ENCODE measurements around the gene ADGRD1.

ADGRD1 gene

GRCh38 chr12:131090274-131091210 lies 136.8 kb downstream of the ADGRD1 start:
- Histone ChIP-seq H3K27me3 (ENCODE audit: control insufficient read depth, insufficient read depth, low read length, poor library complexity, severe bottlenecking) (no peaks in the 10 kb centered on the region), H3K4me1 (ENCODE audit: control insufficient read depth, insufficient read depth, low read length) (no peaks in the 10 kb centered on the region), H3K9me3 (ENCODE audit: control insufficient read depth, low read length) (no peaks in the 10 kb centered on the region), H3K4me3 (ENCODE audit: insufficient read depth, low read depth, low read length) (no peak overlapping the region), H3K27ac (ENCODE audit: insufficient read depth, low read depth, low read length, poor library complexity, severe bottlenecking) (no peak overlapping the region), H3K36me3 (ENCODE audit: control insufficient read depth, insufficient read depth, low read length) (no peaks in the 10 kb centered on the region)
- 92 to 93% methylated on average over 14 of the region's 14 CpGs for WGBS, 2 experiments

GRCh38 chr12:131091413-131091975 lies 137.8 kb downstream of the ADGRD1 start:
- no peaks in the 10 kb centered on the region for H3K36me3 ChIP-seq (ENCODE audit: control insufficient read depth, insufficient read depth, low read length)
- H3K9me3 ChIP-seq (ENCODE audit: control insufficient read depth, low read length): no peaks in the 10 kb centered on the region
- H3K27ac ChIP-seq (ENCODE audit: insufficient read depth, low read depth, low read length, poor library complexity, severe bottlenecking): no peak overlapping the region
- 94 to 96% methylated on average over 13 of the region's 13 CpGs for WGBS, 2 experiments
- no peaks in the 10 kb centered on the region for H3K4me1 ChIP-seq (ENCODE audit: control insufficient read depth, insufficient read depth, low read length)
- no peaks in the 10 kb centered on the region for H3K27me3 ChIP-seq (ENCODE audit: control insufficient read depth, insufficient read depth, low read length, poor library complexity, severe bottlenecking)
- H3K4me3 ChIP-seq (ENCODE audit: insufficient read depth, low read depth, low read length): no peak overlapping the region

GRCh38 chr12:131091976-131092691 lies 138.4 kb downstream of the ADGRD1 start:
- Histone ChIP-seq H3K9me3 (ENCODE audit: control insufficient read depth, low read length) (no peaks in the 10 kb centered on the region), H3K27me3 (ENCODE audit: control insufficient read depth, insufficient read depth, low read length, poor library complexity, severe bottlenecking) (no peaks in the 10 kb centered on the region), H3K27ac (ENCODE audit: insufficient read depth, low read depth, low read length, poor library complexity, severe bottlenecking) (no peak overlapping the region), H3K4me3 (ENCODE audit: insufficient read depth, low read depth, low read length) (no peak overlapping the region), H3K36me3 (ENCODE audit: control insufficient read depth, insufficient read depth, low read length) (no peaks in the 10 kb centered on the region), H3K4me1 (ENCODE audit: control insufficient read depth, insufficient read depth, low read length) (no peaks in the 10 kb centered on the region)
- 89 to 90% methylated on average over 18 of the region's 18 CpGs for WGBS, 2 experiments

GRCh38 chr12:131092901-131093603 lies 139.3 kb downstream of the ADGRD1 start:
- H3K27me3 ChIP-seq (ENCODE audit: control insufficient read depth, insufficient read depth, low read length, poor library complexity, severe bottlenecking): no peaks in the 10 kb centered on the region
- H3K27ac ChIP-seq (ENCODE audit: insufficient read depth, low read depth, low read length, poor library complexity, severe bottlenecking): no peak overlapping the region
- H3K4me1 ChIP-seq (ENCODE audit: control insufficient read depth, insufficient read depth, low read length): no peaks in the 10 kb centered on the region
- no peaks in the 10 kb centered on the region for H3K36me3 ChIP-seq (ENCODE audit: control insufficient read depth, insufficient read depth, low read length)
- no peaks in the 10 kb centered on the region for H3K9me3 ChIP-seq (ENCODE audit: control insufficient read depth, low read length)
- WGBS, 2 experiments: 93 to 94% methylated on average over 21 of the region's 21 CpGs
- H3K4me3 ChIP-seq (ENCODE audit: insufficient read depth, low read depth, low read length): no peak overlapping the region

GRCh38 chr12:131093604-131093955 lies 139.9 kb downstream of the ADGRD1 start:
- Histone ChIP-seq H3K27ac (ENCODE audit: insufficient read depth, low read depth, low read length, poor library complexity, severe bottlenecking) (no peak overlapping the region), H3K27me3 (ENCODE audit: control insufficient read depth, insufficient read depth, low read length, poor library complexity, severe bottlenecking) (no peaks in the 10 kb centered on the region)
- 93 to 95% methylated on average over 5 of the region's 5 CpGs for WGBS, 2 experiments

GRCh38 chr12:131093971-131094830 lies 140.5 kb downstream of the ADGRD1 start:
- Histone ChIP-seq H3K4me3 (ENCODE audit: insufficient read depth, low read depth, low read length) (no peak overlapping the region), H3K36me3 (ENCODE audit: control insufficient read depth, insufficient read depth, low read length) (no peaks in the 10 kb centered on the region), H3K27me3 (ENCODE audit: control insufficient read depth, insufficient read depth, low read length, poor library complexity, severe bottlenecking) (no peaks in the 10 kb centered on the region), H3K27ac (ENCODE audit: insufficient read depth, low read depth, low read length, poor library complexity, severe bottlenecking) (no peak overlapping the region), H3K9me3 (ENCODE audit: control insufficient read depth, low read length) (no peaks in the 10 kb centered on the region), H3K4me1 (ENCODE audit: control insufficient read depth, insufficient read depth, low read length) (no peaks in the 10 kb centered on the region)
- 87 to 93% methylated on average over 11 of the region's 11 CpGs for WGBS, 2 experiments

More at GRCh38 chr12:131093604-131093955, 139.9 kb downstream of the ADGRD1 start:
- H3K36me3 ChIP-seq (ENCODE audit: control insufficient read depth, insufficient read depth, low read length): no peaks in the 10 kb centered on the region
- H3K4me1 ChIP-seq (ENCODE audit: control insufficient read depth, insufficient read depth, low read length): no peaks in the 10 kb centered on the region
- H3K4me3 ChIP-seq (ENCODE audit: insufficient read depth, low read depth, low read length): no peak overlapping the region
- no peaks in the 10 kb centered on the region for H3K9me3 ChIP-seq (ENCODE audit: control insufficient read depth, low read length)

- no peaks in the 10 kb centered on the region for H3K27me3 ChIP-seq (ENCODE audit: control insufficient read depth, insufficient read depth, low read length, poor library complexity, severe bottlenecking)
- no peaks in the 10 kb centered on the region for H3K9me3 ChIP-seq (ENCODE audit: control insufficient read depth, low read length)
- H3K4me3 ChIP-seq (ENCODE audit: insufficient read depth, low read depth, low read length): no peak overlapping the region
- H3K36me3 ChIP-seq (ENCODE audit: control insufficient read depth, insufficient read depth, low read length): no peaks in the 10 kb centered on the region
- H3K4me1 ChIP-seq (ENCODE audit: control insufficient read depth, insufficient read depth, low read length): no peaks in the 10 kb centered on the region
- 89 to 94% methylated on average over 24 to 25 of the region's 25 CpGs for WGBS, 2 experiments
- H3K27ac ChIP-seq (ENCODE audit: insufficient read depth, low read depth, low read length, poor library complexity, severe bottlenecking): no peak overlapping the region
Observed at GRCh38 chr12:131094831-131095805, 141.4 kb downstream of the ADGRD1 start.

- no peak overlapping the region for H3K27ac ChIP-seq (ENCODE audit: insufficient read depth, low read depth, low read length, poor library complexity, severe bottlenecking)
- H3K9me3 ChIP-seq (ENCODE audit: control insufficient read depth, low read length): no peaks in the 10 kb centered on the region
- WGBS, 2 experiments: 91% methylated on average over 26 of the region's 26 CpGs
- H3K27me3 ChIP-seq (ENCODE audit: control insufficient read depth, insufficient read depth, low read length, poor library complexity, severe bottlenecking): no peaks in the 10 kb centered on the region
- no peaks in the 10 kb centered on the region for H3K4me1 ChIP-seq (ENCODE audit: control insufficient read depth, insufficient read depth, low read length)
- no peaks in the 10 kb centered on the region for H3K36me3 ChIP-seq (ENCODE audit: control insufficient read depth, insufficient read depth, low read length)
- H3K4me3 ChIP-seq (ENCODE audit: insufficient read depth, low read depth, low read length): no peak overlapping the region
Observed at GRCh38 chr12:131095826-131096680, 142.3 kb downstream of the ADGRD1 start.

All from ectodermal cell (in vitro differentiated cells).